ENCODE results near the gene PDE4B.

PDE4B gene

DNA sequence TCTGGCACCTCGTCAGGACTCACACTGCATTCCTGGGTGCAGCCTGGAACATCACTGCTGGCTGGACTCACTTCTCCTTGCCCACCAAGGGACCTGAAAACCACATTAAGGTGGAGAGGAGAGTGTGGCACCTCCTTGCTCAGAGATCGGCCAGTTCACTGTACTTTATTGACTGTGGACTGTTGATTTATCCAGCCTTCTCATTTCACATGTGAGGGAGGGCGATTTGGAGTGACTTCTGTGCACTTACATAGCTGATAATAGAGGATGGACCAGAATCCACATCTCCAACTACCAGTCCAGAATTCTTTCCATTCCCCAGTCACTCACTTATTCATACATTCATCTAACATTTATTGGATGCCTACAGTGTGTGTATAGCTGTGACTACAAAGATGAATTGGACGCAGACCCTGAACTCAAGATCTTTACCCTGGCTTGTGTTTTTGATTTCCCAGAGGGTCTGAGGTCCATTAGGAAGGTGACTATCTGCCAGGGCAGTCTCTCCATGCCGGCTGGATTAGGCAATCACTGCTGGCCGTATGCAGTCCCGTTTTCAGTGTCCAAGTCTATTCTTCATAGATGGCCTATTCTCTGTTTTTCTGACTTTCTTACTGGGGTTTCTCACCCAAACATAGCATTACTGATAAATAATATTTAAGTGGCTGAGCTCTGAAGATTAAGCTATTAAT, 507.7 kb downstream of the PDE4B start:
- Histone ChIP-seq H3F3A (ENCODE audit: low read depth) (no peaks in the 10 kb centered on the region; the same call in 1 of the 2 replicates), H3K9me3 (ENCODE audit: insufficient read depth, low read depth, low read length) (no peaks in the 10 kb centered on the region), H3K79me2 (ENCODE audit: insufficient read depth, low read length) (no peaks in the 10 kb centered on the region), H3K4me2 (ENCODE audit: low read depth, low read length, poor library complexity, severe bottlenecking) (peak overlapping the region; percentile 70), H2AFZ (ENCODE audit: low read length) (peak overlapping the region; percentile 86), H3K4me1 (ENCODE audit: insufficient read depth, low read length, poor library complexity, severe bottlenecking) (peaks cover 42% of the 10 kb centered on the region), H3K9ac (ENCODE audit: low read depth, low read length, poor library complexity, severe bottlenecking) (peak overlapping the region; percentile 64), H3K4me3 (ENCODE audit: low read length, poor library complexity, severe bottlenecking) (peak overlapping the region; percentile 56), H3K27me3 (ENCODE audit: insufficient read depth, low read length, poor library complexity, severe bottlenecking) (no peaks in the 10 kb centered on the region), H3K9me2 (replicated peaks; ENCODE audit: low read depth, low read length) (no peaks in the 10 kb centered on the region), H3K36me3 (ENCODE audit: insufficient read depth, low read length) (no peaks in the 10 kb centered on the region), H4K20me1 (ENCODE audit: insufficient read depth, low read length, poor library complexity, severe bottlenecking) (no peaks in the 10 kb centered on the region)
- no peak for TF ChIP-seq CTCF (conservative IDR thresholded peaks at IDR 0.05; ENCODE audit: low read length)
- no peak for TF ChIP-seq EZH2phosphoT487 (IDR thresholded peaks at IDR 0.05; ENCODE audit: borderline replicate concordance)

DNA sequence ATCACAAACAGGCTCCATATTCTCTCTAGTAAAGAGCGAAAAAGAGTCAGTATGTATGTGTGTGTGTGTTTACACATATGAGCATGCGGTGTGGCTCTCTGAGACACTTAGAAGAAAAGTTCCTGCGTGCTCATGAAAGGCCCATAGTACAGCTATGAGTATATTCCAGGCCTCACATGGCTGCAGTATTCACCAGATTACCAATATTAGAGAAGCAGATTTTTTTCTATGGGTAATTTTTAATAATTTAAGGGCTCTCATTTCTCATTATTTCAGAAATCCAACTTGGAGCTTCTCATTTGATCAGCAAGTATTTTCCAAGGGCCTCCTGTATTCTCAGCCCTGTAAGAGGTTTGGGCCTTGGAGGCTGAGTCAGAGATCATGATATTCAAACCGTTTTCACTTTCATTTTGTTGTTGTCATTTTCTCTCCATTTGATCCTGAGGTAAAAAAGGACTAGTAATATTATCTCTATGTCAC, 508.3 kb downstream of the PDE4B start:
- H3F3A ChIP-seq (ENCODE audit: low read depth) = no peaks in the 10 kb centered on the region; the same call in 1 of the 2 replicates
- no peaks in the 10 kb centered on the region for H3K27me3 ChIP-seq (ENCODE audit: insufficient read depth, low read length, poor library complexity, severe bottlenecking)
- H2AFZ ChIP-seq (ENCODE audit: low read length) = peak overlapping the region; percentile 86
- H4K20me1 ChIP-seq (ENCODE audit: insufficient read depth, low read length, poor library complexity, severe bottlenecking) = no peaks in the 10 kb centered on the region
- no peaks in the 10 kb centered on the region for H3K36me3 ChIP-seq (ENCODE audit: insufficient read depth, low read length)
- H3K4me2 ChIP-seq (ENCODE audit: low read depth, low read length, poor library complexity, severe bottlenecking) = peak overlapping the region; percentile 70
- H3K9me2 ChIP-seq (replicated peaks; ENCODE audit: low read depth, low read length) = no peaks in the 10 kb centered on the region
- H3K9me3 ChIP-seq (ENCODE audit: insufficient read depth, low read depth, low read length) = no peaks in the 10 kb centered on the region
- TF ChIP-seq EZH2phosphoT487 (IDR thresholded peaks at IDR 0.05; ENCODE audit: borderline replicate concordance) (no peak), CTCF (conservative IDR thresholded peaks at IDR 0.05; ENCODE audit: low read length) (no peak)
- peaks cover 42% of the 10 kb centered on the region for H3K4me1 ChIP-seq (ENCODE audit: insufficient read depth, low read length, poor library complexity, severe bottlenecking)
- peak overlapping the region; percentile 64 for H3K9ac ChIP-seq (ENCODE audit: low read depth, low read length, poor library complexity, severe bottlenecking)
- no peaks in the 10 kb centered on the region for H3K79me2 ChIP-seq (ENCODE audit: insufficient read depth, low read length)
- peak overlapping the region; percentile 56 for H3K4me3 ChIP-seq (ENCODE audit: low read length, poor library complexity, severe bottlenecking)

- Histone ChIP-seq H2AFZ (ENCODE audit: low read length) (0 out of 2 replicates have a peak overlapping the region, but pooled peaks have one; percentile 84), H3K9ac (ENCODE audit: low read depth, low read length, poor library complexity, severe bottlenecking) (peak overlapping the region; percentile 64), H3K4me3 (ENCODE audit: low read length, poor library complexity, severe bottlenecking) (no peak overlapping the region), H3K9me3 (ENCODE audit: insufficient read depth, low read depth, low read length) (no peaks in the 10 kb centered on the region), H3K36me3 (ENCODE audit: insufficient read depth, low read length) (no peaks in the 10 kb centered on the region), H3K27me3 (ENCODE audit: insufficient read depth, low read length, poor library complexity, severe bottlenecking) (no peaks in the 10 kb centered on the region), H3K4me2 (ENCODE audit: low read depth, low read length, poor library complexity, severe bottlenecking) (peak overlapping the region; percentile 70), H3F3A (ENCODE audit: low read depth) (no peaks in the 10 kb centered on the region; the same call in 1 of the 2 replicates), H3K9me2 (replicated peaks; ENCODE audit: low read depth, low read length) (no peaks in the 10 kb centered on the region), H3K79me2 (ENCODE audit: insufficient read depth, low read length) (no peaks in the 10 kb centered on the region), H4K20me1 (ENCODE audit: insufficient read depth, low read length, poor library complexity, severe bottlenecking) (no peaks in the 10 kb centered on the region), H3K4me1 (ENCODE audit: insufficient read depth, low read length, poor library complexity, severe bottlenecking) (peaks cover 44% of the 10 kb centered on the region)
- TF ChIP-seq CTCF (conservative IDR thresholded peaks at IDR 0.05; ENCODE audit: low read length) = no peak
- no peak for TF ChIP-seq EZH2phosphoT487 (IDR thresholded peaks at IDR 0.05; ENCODE audit: borderline replicate concordance)
Observed at GRCh38 chr1:66302184-66302742, 509.6 kb downstream of the PDE4B start.

Measured in Loucy (cell line).